HL-60 (cell line): ENCODE data around the gene ACKR2.

ENCODE experiments used
- DNase-seq, 2 experiments: peaks; one replicate each; pipeline ENCODE4 v3.0.0-alpha.2; 2010 to 2020; ENCODE audit warnings: low read depth in 1 of 2, low spot score in 1 of 2
- H3K27ac ChIP-seq: fragments of 250-450 bp; sonication (Bioruptor Pico); replicated peaks from 2 replicates; pipeline ENCODE4 v1.5.1; 2020; ENCODE audit warnings: mild to moderate bottlenecking, moderate library complexity
- H3K27me3 ChIP-seq: fragments of 250-450 bp; sonication (Bioruptor Pico); 2 replicates; pipeline ENCODE4 v1.5.1; 2021; ENCODE audit warnings: mild to moderate bottlenecking, moderate library complexity; ENCODE audit not compliant: insufficient read depth, poor library complexity, severe bottlenecking
- H3K4me3 ChIP-seq: replicated peaks from 2 replicates; pipeline ENCODE4 v1.5.1; 2011; ENCODE audit warnings: mild to moderate bottlenecking, control low read depth, low read length; ENCODE audit not compliant: insufficient read depth
- CTCF ChIP-seq: IDR thresholded peaks from one replicate; pipeline ENCODE4 v1.5.1; 2011; ENCODE audit warnings: low read length, control low read depth, inconsistent platforms; ENCODE audit not compliant: insufficient read depth
- GABPA ChIP-seq: IDR thresholded peaks from 2 replicates; pipeline ENCODE4 v1.6.1; 2012; ENCODE audit warnings: low read depth
- POLR2AphosphoS5 ChIP-seq: IDR thresholded peaks from 2 replicates; pipeline ENCODE4 v1.6.1; 2012; ENCODE audit warnings: low read depth
- SPI1 ChIP-seq: IDR thresholded peaks from 2 replicates; pipeline ENCODE4 v1.6.1; 2012; ENCODE audit warnings: low read depth, mild to moderate bottlenecking, borderline replicate concordance
- TF ChIP-seq, protein P1 (sequence below): IDR thresholded peaks from 2 replicates; pipeline ENCODE4 v1.6.1; 2012; ENCODE audit warnings: low read depth; ENCODE audit not compliant: insufficient replicate concordance

Gene ACKR2

DNA sequence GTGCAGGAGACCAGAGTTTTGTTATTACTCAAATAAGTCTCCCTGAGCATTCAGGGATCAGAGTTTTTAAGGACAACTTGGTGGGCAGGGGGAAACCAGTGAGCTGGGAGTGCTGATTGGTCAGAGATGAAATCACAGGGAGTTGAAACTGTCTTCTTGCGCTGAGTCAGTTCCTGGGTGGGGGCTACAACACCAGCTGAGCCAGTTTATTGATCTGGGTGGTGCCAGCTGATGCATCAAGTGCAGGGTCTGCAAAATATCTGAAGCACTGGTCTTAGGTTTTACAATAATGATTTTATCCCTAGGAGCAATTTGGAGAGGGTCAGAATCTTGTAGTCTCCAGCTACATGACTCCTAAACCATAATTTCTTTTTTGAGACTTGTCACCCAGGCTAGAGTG, 82.9 kb downstream of the ACKR2 start:
- no peak for DNase-seq
- Histone ChIP-seq H3K27me3 (peaks cover 3% of the 10 kb centered on the region), H3K27ac (no peak overlapping the region), H3K4me3 (no peak overlapping the region)
- TF ChIP-seq GABPA = no peak
- TF ChIP-seq, protein P1, sequence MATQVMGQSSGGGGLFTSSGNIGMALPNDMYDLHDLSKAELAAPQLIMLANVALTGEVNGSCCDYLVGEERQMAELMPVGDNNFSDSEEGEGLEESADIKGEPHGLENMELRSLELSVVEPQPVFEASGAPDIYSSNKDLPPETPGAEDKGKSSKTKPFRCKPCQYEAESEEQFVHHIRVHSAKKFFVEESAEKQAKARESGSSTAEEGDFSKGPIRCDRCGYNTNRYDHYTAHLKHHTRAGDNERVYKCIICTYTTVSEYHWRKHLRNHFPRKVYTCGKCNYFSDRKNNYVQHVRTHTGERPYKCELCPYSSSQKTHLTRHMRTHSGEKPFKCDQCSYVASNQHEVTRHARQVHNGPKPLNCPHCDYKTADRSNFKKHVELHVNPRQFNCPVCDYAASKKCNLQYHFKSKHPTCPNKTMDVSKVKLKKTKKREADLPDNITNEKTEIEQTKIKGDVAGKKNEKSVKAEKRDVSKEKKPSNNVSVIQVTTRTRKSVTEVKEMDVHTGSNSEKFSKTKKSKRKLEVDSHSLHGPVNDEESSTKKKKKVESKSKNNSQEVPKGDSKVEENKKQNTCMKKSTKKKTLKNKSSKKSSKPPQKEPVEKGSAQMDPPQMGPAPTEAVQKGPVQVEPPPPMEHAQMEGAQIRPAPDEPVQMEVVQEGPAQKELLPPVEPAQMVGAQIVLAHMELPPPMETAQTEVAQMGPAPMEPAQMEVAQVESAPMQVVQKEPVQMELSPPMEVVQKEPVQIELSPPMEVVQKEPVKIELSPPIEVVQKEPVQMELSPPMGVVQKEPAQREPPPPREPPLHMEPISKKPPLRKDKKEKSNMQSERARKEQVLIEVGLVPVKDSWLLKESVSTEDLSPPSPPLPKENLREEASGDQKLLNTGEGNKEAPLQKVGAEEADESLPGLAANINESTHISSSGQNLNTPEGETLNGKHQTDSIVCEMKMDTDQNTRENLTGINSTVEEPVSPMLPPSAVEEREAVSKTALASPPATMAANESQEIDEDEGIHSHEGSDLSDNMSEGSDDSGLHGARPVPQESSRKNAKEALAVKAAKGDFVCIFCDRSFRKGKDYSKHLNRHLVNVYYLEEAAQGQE = no peak
- TF ChIP-seq SPI1 = no peak
- TF ChIP-seq CTCF = no peak
- TF ChIP-seq POLR2AphosphoS5 = no peak

GRCh38 chr3:42892807-42893206, 83.6 kb downstream of the ACKR2 start:
- no peak overlapping the region for H3K4me3 ChIP-seq
- DNase-seq = no peak
- TF ChIP-seq, protein P1 = no peak
- no peak for TF ChIP-seq GABPA
- TF ChIP-seq POLR2AphosphoS5 = no peak
- TF ChIP-seq SPI1 = no peak
- TF ChIP-seq CTCF = no peak
- H3K27me3 ChIP-seq = peaks cover 3% of the 10 kb centered on the region
- no peak overlapping the region for H3K27ac ChIP-seq

DNA sequence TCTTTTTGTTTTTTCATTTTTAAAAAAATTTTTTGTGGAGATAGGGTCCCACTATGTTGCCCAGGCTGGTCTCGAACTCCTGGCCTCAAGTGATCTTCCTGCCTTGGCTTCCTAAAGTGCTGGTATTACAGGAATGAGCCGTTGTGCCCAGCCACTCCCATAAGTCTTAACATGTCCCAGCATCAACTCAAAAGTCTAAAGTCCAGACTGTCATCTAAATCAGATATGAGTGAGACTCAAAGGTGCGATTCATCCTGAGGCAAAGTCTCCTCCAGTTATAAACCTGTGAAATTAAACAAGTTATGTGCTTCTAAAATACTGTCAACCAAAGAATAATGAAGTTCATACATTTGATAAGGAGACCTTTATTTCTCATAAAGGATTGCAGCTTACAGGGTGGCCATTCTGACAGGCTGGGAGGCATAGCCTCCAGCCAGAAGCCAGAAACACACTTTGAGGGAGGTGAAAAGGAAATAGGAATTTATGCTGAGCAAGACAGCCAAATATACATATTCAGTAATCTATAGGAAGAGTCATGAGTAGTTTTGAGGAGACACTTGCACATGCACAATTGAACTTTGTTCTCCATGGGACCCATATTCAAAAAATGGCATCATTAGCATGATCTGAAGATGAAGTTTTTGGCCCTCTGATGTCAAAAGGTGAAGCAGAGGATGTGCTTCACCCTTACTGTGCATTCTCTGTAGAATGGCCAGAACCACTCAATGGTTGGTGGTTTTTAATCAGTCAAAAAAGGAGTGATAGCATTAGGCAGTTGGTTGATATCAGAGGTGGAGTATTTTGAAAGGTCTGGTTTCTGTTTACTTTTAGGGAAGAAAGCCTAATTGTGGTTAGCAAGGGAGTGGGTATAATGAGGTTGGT, 85.7 kb downstream of the ACKR2 start:
- DNase-seq = no peak
- no peaks in the 10 kb centered on the region for H3K27me3 ChIP-seq
- H3K27ac ChIP-seq = no peak overlapping the region
- TF ChIP-seq, protein P1 = no peak
- no peak for TF ChIP-seq POLR2AphosphoS5
- TF ChIP-seq GABPA = no peak
- TF ChIP-seq SPI1 = no peak
- no peak for TF ChIP-seq CTCF
- no peak overlapping the region for H3K4me3 ChIP-seq
